K562 (cell line): ENCODE data around the gene SIRPA. TPM values are rescaled to one million over a fixed set of nuclear protein-coding genes. Genes with fewer than 3 reads are reported as not detected.

Experiments used
- ATAC-seq: fragments of 200-7000 bp; cut with Tn5 transposase; 3 replicates; pipeline ENCODE4 v1.9.1; 2020; ENCODE audit warnings: moderate library complexity
- BruUV-seq: library from RNA; stranded (reverse); fragments of 400-500 nt; replicated peaks from 2 replicates; lab custom pipeline; 2021; lab: Mats Ljungman, UMichigan
- CTCF ChIA-PET: fragments of 300-600 bp; formaldehyde crosslinking; extraction: SDS; loops from one replicate; lab custom pipeline; 2021; ENCODE audit warnings: low intra/inter-chr PET ratio; lab: Yijun Ruan, JAX
- POLR2A ChIA-PET: fragments of 300-600, 350-650 bp; sonication (Branson Sonifier 250); formaldehyde crosslinking; extraction: SDS; loops from one replicate; lab custom pipeline; 2021; ENCODE audit warnings: antibody characterized with exemption, inconsistent platforms; lab: Yijun Ruan, JAX
- DNase-seq, 4 experiments: peaks; one replicate each; pipeline versions ENCODE4 v3.0.0 to v3.0.0-alpha.2; 2011 to 2018; ENCODE audit warnings: low spot score in 3 of 4, mixed read lengths in 3 of 4; ENCODE audit errors: extremely low read depth in 1 of 4
- FAIRE-seq: peaks from 2 replicates; lab custom pipeline; 2011; peaks lifted over from hg19 to GRCh38; lab: Jason Lieb, UNC
- H2AFZ ChIP-seq: 2 replicates; pipeline ENCODE4 v1.6.0; 2011; ENCODE audit warnings: low read depth, low read length, control low read depth, inconsistent platforms
- H3K27ac ChIP-seq: fragments of 200-600 bp; 3 replicates; pipeline ENCODE4 v1.8.0; 2011; ENCODE audit warnings: low read depth, mild to moderate bottlenecking, control low read depth, inconsistent platforms, low read length, moderate library complexity, mixed read lengths; ENCODE audit errors: extremely low read depth
- H3K27me3 ChIP-seq, 2 experiments: fragments of 300-600 bp in 1 of 2; 2 replicates in 1 of 2; 3 replicates in 1 of 2; pipeline versions ENCODE4 v1.6.0 to v1.8.0; 2011; ENCODE audit warnings: inconsistent platforms in 2 of 2, low read length in 2 of 2, mild to moderate bottlenecking in 1 of 2, mixed read lengths in 1 of 2, moderate library complexity in 1 of 2; ENCODE audit not compliant: control insufficient read depth in 2 of 2, insufficient read depth in 2 of 2
- H3K36me3 ChIP-seq: fragments of 300-600 bp; 3 replicates; pipeline ENCODE4 v1.8.0; 2011; ENCODE audit warnings: mild to moderate bottlenecking, low read length, inconsistent platforms; ENCODE audit not compliant: control insufficient read depth, insufficient read depth
- H3K4me1 ChIP-seq, 2 experiments: fragments of 200-600 bp in 1 of 2; replicated peaks in 1 of 2; 2 replicates in 1 of 2; 3 replicates in 1 of 2; pipeline versions ENCODE4 v1.5.1 to v1.8.0; 2011; ENCODE audit warnings: inconsistent platforms in 2 of 2, low read length in 2 of 2, mild to moderate bottlenecking in 1 of 2, mixed read lengths in 1 of 2, moderate library complexity in 1 of 2; ENCODE audit not compliant: control insufficient read depth in 2 of 2, insufficient read depth in 2 of 2
- H3K4me2 ChIP-seq: 2 replicates; pipeline ENCODE4 v1.6.1; 2011; ENCODE audit warnings: low read length, control low read depth, inconsistent platforms, mixed read lengths; ENCODE audit not compliant: insufficient read depth
- H3K4me3 ChIP-seq: fragments of 200-600 bp; sonication (generic), shearing (Covaris generic); 2 replicates; pipeline ENCODE4 v1.5.1; 2016; ENCODE audit warnings: control low read depth, inconsistent platforms
- H3K79me2 ChIP-seq: fragments of 200-600 bp; 3 replicates; pipeline ENCODE4 v1.8.0; 2011; ENCODE audit warnings: low read length, inconsistent platforms; ENCODE audit not compliant: control insufficient read depth, insufficient read depth
- H3K9ac ChIP-seq, 2 experiments: 2 replicates each; pipeline versions ENCODE4 v1.6.0 to v1.6.1; 2011; ENCODE audit warnings: low read depth in 2 of 2, low read length in 2 of 2, control low read depth in 1 of 2, inconsistent platforms in 1 of 2, mild to moderate bottlenecking in 1 of 2, mixed read lengths in 1 of 2; ENCODE audit not compliant: insufficient read depth in 1 of 2
- H3K9me1 ChIP-seq: one replicate; pipeline ENCODE4 v1.6.0; 2011; ENCODE audit warnings: inconsistent platforms, mild to moderate bottlenecking, low read length, moderate library complexity; ENCODE audit not compliant: control insufficient read depth, insufficient read depth
- H3K9me3 ChIP-seq: replicated peaks from 2 replicates; pipeline ENCODE4 v1.5.1; 2011; ENCODE audit warnings: low read depth, low read length, inconsistent platforms; ENCODE audit not compliant: control insufficient read depth, insufficient read depth
- H4K20me1 ChIP-seq: replicated peaks from 2 replicates; pipeline ENCODE4 v1.6.1; 2011; ENCODE audit warnings: low read length, inconsistent platforms, mixed read lengths; ENCODE audit not compliant: control insufficient read depth, insufficient read depth
- BHLHE40 ChIP-seq: IDR thresholded peaks from 2 replicates; pipeline ENCODE4 v1.6.1; 2011; ENCODE audit warnings: low read length, improper control_type of control experiment
- DIDO1 ChIP-seq: fragments of 450-650 bp; IDR thresholded peaks from 2 replicates; pipeline ENCODE4 v1.6.1; 2016; ENCODE audit warnings: low read depth, missing biosample characterization, missing genetic modification characterization
- PYGO2 ChIP-seq: fragments of 450-650 bp; IDR thresholded peaks from 2 replicates; pipeline ENCODE4 v1.6.1; 2016; ENCODE audit warnings: mild to moderate bottlenecking, missing genetic modification characterization, moderate library complexity, missing compliant biosample characterization
- RBM17 ChIP-seq: fragments of 200-400 bp; formaldehyde crosslinking; IDR thresholded peaks from 2 replicates; pipeline ENCODE4 v1.6.1; 2017; ENCODE audit warnings: low read depth, mild to moderate bottlenecking, low read length, borderline replicate concordance
- SMARCC2 ChIP-seq: fragments of 450-650 bp; IDR thresholded peaks from 2 replicates; pipeline ENCODE4 v1.6.1; 2017; ENCODE audit warnings: antibody characterized with exemption, moderate library complexity, mild to moderate bottlenecking, low read depth
- STAT6 ChIP-seq: sonication (generic); formaldehyde crosslinking; IDR thresholded peaks from 2 replicates; pipeline ENCODE4 v1.8.1; 2023; ENCODE audit warnings: mild to moderate bottlenecking, missing genetic modification reagents
- TBL1XR1 ChIP-seq, 2 experiments: IDR thresholded peaks; 2 replicates each; pipeline ENCODE4 v1.6.1; 2012; ENCODE audit warnings: improper control_type of control experiment in 2 of 2, low read length in 2 of 2, mild to moderate bottlenecking in 1 of 2
- XRCC5 ChIP-seq: fragments of 200-400 bp; formaldehyde crosslinking; IDR thresholded peaks from 2 replicates; pipeline ENCODE4 v1.6.1; 2017; ENCODE audit warnings: low read depth, mild to moderate bottlenecking, low read length
- ZKSCAN1 ChIP-seq: fragments of 150-350 bp; IDR thresholded peaks from 2 replicates; pipeline ENCODE4 v1.6.1; 2016; ENCODE audit warnings: low read depth, low read length
- ZNF165 ChIP-seq: fragments of 250-450 bp; sonication (Bioruptor Pico); IDR thresholded peaks from 2 replicates; pipeline ENCODE4 v1.4.0; 2020; ENCODE audit warnings: borderline replicate concordance
- ZNF274 ChIP-seq: IDR thresholded peaks from 2 replicates; pipeline ENCODE4 v1.6.1; 2011; ENCODE audit warnings: low read depth, mild to moderate bottlenecking, low read length, moderate library complexity, borderline replicate concordance
- ZNF77 ChIP-seq: fragments of 250-450 bp; sonication (Bioruptor Pico); IDR thresholded peaks from 2 replicates; pipeline ENCODE4 v1.5.0; 2020
- WGBS: fragments of 100-300 bp; shearing (Covaris generic); methylation state at CpG from one replicate; pipeline ENCODE4 v1.1.6; 2016; ENCODE audit warnings: low coverage, mixed read lengths; ENCODE audit not compliant: insufficient coverage; ENCODE audit errors: missing lambda C conversion rate; 5-methylcytosine and 5-hydroxymethylcytosine counted together
- in situ Hi-C: fragments of 300-500 bp; cut with MboI; formaldehyde crosslinking; loops from 4 replicates; pipeline ENCODE4 v1.15.0; 2018; ENCODE audit warnings: inconsistent platforms, mixed read lengths
- intact Hi-C: fragments of 100-400 bp; cut with micrococcal nuclease; formaldehyde crosslinking; loops from 2 replicates; pipeline ENCODE4 v1.14.2; 2022
- polyA plus RNA-seq, 8 experiments: library from polyadenylated mRNA; depleted of rRNA in 4 of 8; stranded (reverse) in 5 of 8; unstranded in 3 of 8; fragments of >200 nt; fragmentation: Nextera tagmentation in 2 of 8; fragmentation: Illumina TruSeq in 1 of 8; extraction: Ambion mirVana in 2 of 8; extraction: Trizol in 1 of 8; gene quantifications; 2 replicates each; pipeline versions ENCODE4 v1.2.1 to v1.2.3, GENCODE V29; 2011 to 2014; ENCODE audit warnings: inconsistent platforms in 1 of 8, missing spikeins in 1 of 8
- total RNA-seq, 7 experiments: library from RNA; depleted of rRNA in 6 of 7; stranded (reverse); fragments of >200 nt in 6 of 7; fragmentation: Illumina TruSeq in 2 of 7; extraction: Trizol in 2 of 7; gene quantifications; 2 replicates each; pipeline versions ENCODE4 v1.2.1 to v1.2.3, GENCODE V29; 2011 to 2021; ENCODE audit warnings: low replicate concordance in 1 of 7
- TF ChIP-seq, protein P1 (sequence below), 2 experiments: IDR thresholded peaks; 2 replicates each; pipeline ENCODE4 v1.6.1; 2011; ENCODE audit warnings: borderline replicate concordance in 1 of 2, control low read depth in 1 of 2, low read depth in 1 of 2, low read length in 1 of 2, mild to moderate bottlenecking in 1 of 2, mixed read lengths in 1 of 2, moderate library complexity in 1 of 2; ENCODE audit not compliant: insufficient read depth in 1 of 2, insufficient read length in 1 of 2, poor library complexity in 1 of 2, severe bottlenecking in 1 of 2; ENCODE audit errors: extremely low read depth in 1 of 2
- TF ChIP-seq, protein P2 (sequence below): IDR thresholded peaks from 2 replicates; pipeline ENCODE4 v1.6.1; 2014; ENCODE audit warnings: antibody characterized with exemption

Gene SIRPA
- total and polyA plus RNA-seq, 9 of the 15 experiments (the other 6 are each of a cell fraction or from before 2014, with no cell fraction given): 0.01 to 0.40 (median 0.11) TPM; not detected in 2

- TF ChIP-seq, protein P1, sequence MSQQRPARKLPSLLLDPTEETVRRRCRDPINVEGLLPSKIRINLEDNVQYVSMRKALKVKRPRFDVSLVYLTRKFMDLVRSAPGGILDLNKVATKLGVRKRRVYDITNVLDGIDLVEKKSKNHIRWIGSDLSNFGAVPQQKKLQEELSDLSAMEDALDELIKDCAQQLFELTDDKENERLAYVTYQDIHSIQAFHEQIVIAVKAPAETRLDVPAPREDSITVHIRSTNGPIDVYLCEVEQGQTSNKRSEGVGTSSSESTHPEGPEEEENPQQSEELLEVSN (IDR thresholded peaks at IDR 0.05; ENCODE audit: borderline replicate concordance in 1 of 2, extremely low read depth in 1 of 2, insufficient read depth in 1 of 2, insufficient read length in 1 of 2, low read depth in 1 of 2, low read length in 1 of 2, poor library complexity in 1 of 2, severe bottlenecking in 1 of 2): no peak
- no peak for TF ChIP-seq ZNF274
- no peak for TF ChIP-seq XRCC5
These were observed 12.4 kb downstream of the SIRPA start (continued) for GRCh38 chr20:1907586-1907985.

DNA sequence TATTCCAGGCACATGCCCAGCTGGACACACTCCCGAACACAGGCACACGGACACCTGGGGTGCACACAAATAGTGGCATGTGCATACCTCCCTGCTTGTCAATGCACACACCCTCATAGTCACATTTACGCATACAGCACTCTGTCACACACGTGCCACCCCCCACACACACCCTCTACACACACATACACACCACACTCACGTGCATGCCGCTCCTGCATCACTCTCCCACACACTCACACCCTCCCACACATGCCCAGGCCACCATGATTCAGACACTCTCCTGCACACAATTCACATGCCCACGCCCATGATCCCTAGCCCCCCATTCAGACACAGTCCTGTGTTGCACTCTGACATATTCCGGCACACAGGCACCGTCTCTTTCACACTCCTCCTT is 13.0 kb downstream of the SIRPA start:
- POLR2A ChIA-PET: no interaction called here
- Histone ChIP-seq H3K36me3 (no peaks in the 10 kb centered on the region), H3K9me1 (no peaks in the 10 kb centered on the region), H2AFZ (no peak overlapping the region), H3K27ac (no peak overlapping the region), H3K4me3 (no peak overlapping the region), H3K4me1 (no peaks in the 10 kb centered on the region; a peak in 1 of 5 replicates), H3K79me2 (no peaks in the 10 kb centered on the region), H3K9ac (no peak overlapping the region), H3K4me2 (no peak overlapping the region), H3K9me3 (no peaks in the 10 kb centered on the region), H3K27me3 (peaks cover 0 to 40% of the 10 kb centered on the region in 2 experiments; a peak in 2 of 5 replicates), H4K20me1 (no peaks in the 10 kb centered on the region)
- BruUV-seq: no TSS peak
- 0% methylated on average over 9 of the region's 9 CpGs for WGBS
- intact Hi-C loops (no loop called here), in situ Hi-C loops (no loop called here)
- no peak for DNase-seq
- no peak for FAIRE-seq
- CTCF ChIA-PET: interaction anchor here (0.6 kb wide), 1 partner anchor 265 kb away, joined by 3 read pairs; no protein-coding TSS in a partner anchor
- ATAC-seq: no peak
- TF ChIP-seq STAT6 (no peak), SMARCC2 (no peak), RBM17 (no peak), DIDO1 (tag) (no peak), TBL1XR1 (IDR thresholded peaks at IDR 0.05; ENCODE audit: low read length in 2 of 2) (no peak), BHLHE40 (no peak), PYGO2 (tag) (no peak), ZNF77 (CRISPR knock-in tag) (no peak), ZNF165 (CRISPR knock-in tag) (no peak), ZKSCAN1 (no peak)
- TF ChIP-seq, protein P2, sequence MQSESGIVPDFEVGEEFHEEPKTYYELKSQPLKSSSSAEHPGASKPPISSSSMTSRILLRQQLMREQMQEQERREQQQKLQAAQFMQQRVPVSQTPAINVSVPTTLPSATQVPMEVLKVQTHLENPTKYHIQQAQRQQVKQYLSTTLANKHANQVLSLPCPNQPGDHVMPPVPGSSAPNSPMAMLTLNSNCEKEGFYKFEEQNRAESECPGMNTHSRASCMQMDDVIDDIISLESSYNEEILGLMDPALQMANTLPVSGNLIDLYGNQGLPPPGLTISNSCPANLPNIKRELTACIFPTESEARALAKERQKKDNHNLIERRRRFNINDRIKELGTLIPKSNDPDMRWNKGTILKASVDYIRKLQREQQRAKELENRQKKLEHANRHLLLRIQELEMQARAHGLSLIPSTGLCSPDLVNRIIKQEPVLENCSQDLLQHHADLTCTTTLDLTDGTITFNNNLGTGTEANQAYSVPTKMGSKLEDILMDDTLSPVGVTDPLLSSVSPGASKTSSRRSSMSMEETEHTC: no peak
